Measurements from ENCODE around the gene CCT8. TPM values are rescaled to one million over a fixed set of nuclear protein-coding genes. Genes with fewer than 3 reads are reported as not detected.
"Not testable (repeated sequence)": the region's sequence is repeated elsewhere in the genome, so short reads cannot be mapped to it uniquely, and the experiment has no call there.

The CCT8 gene
- total RNA-seq, 1 donor from 2014 or later = 308 TPM

- Mint-ChIP-seq H3K36me3 (ENCODE audit: low read depth) (no peaks in the 10 kb centered on the region), H3K4me3 (no peak overlapping the region), H3K27me3 (ENCODE audit: low read depth) (peaks cover 16% of the 10 kb centered on the region), H3K27ac (ENCODE audit: unreplicated experiment) (no peak overlapping the region), H3K9me3 (no peaks in the 10 kb centered on the region), H3K4me1 (no peaks in the 10 kb centered on the region)
- no peak for TF ChIP-seq CTCF (conservative IDR thresholded peaks at IDR 0.05)
- no peak for DNase-seq (ENCODE audit: low read depth, low spot score)
Measured at GRCh38 chr21:29083306-29083705, 9.9 kb upstream of the CCT8 start.

GRCh38 chr21:29082046-29082815, 8.8 kb upstream of the CCT8 start:
- no peak for TF ChIP-seq CTCF (conservative IDR thresholded peaks at IDR 0.05)
- Mint-ChIP-seq H3K27me3 (ENCODE audit: low read depth) (peaks cover 16% of the 10 kb centered on the region), H3K4me3 (no peak overlapping the region), H3K27ac (ENCODE audit: unreplicated experiment) (no peak overlapping the region), H3K4me1 (no peaks in the 10 kb centered on the region), H3K36me3 (ENCODE audit: low read depth) (no peaks in the 10 kb centered on the region), H3K9me3 (no peaks in the 10 kb centered on the region)
- DNase-seq (ENCODE audit: low read depth, low spot score) = no peak

- no peak for TF ChIP-seq CTCF (conservative IDR thresholded peaks at IDR 0.05)
- no peak for DNase-seq (ENCODE audit: low read depth, low spot score)
- Mint-ChIP-seq H3K4me3 (no peak overlapping the region), H3K4me1 (no peaks in the 10 kb centered on the region), H3K36me3 (ENCODE audit: low read depth) (no peaks in the 10 kb centered on the region), H3K27ac (ENCODE audit: unreplicated experiment) (no peak overlapping the region), H3K27me3 (ENCODE audit: low read depth) (peaks cover 5% of the 10 kb centered on the region), H3K9me3 (no peaks in the 10 kb centered on the region)
Measured at GRCh38 chr21:29080454-29080941, 7.0 kb upstream of the CCT8 start.

GRCh38 chr21:29078869-29079767, 5.7 kb upstream of the CCT8 start:
- no peak for TF ChIP-seq CTCF (conservative IDR thresholded peaks at IDR 0.05)
- no peaks in the 10 kb centered on the region for H3K36me3 Mint-ChIP-seq (ENCODE audit: low read depth)
- no peak for DNase-seq (ENCODE audit: low read depth, low spot score)
- no peak overlapping the region for H3K27ac Mint-ChIP-seq (ENCODE audit: unreplicated experiment)
- peaks cover under 1% of the 10 kb centered on the region for H3K4me1 Mint-ChIP-seq
- no peak overlapping the region for H3K4me3 Mint-ChIP-seq
- H3K9me3 Mint-ChIP-seq = no peaks in the 10 kb centered on the region
- H3K27me3 Mint-ChIP-seq (ENCODE audit: low read depth) = no peaks in the 10 kb centered on the region

- no peaks in the 10 kb centered on the region for H3K9me3 Mint-ChIP-seq
- H3K4me1 Mint-ChIP-seq = peaks cover 15% of the 10 kb centered on the region
- H3K27ac Mint-ChIP-seq (ENCODE audit: unreplicated experiment) = no peak overlapping the region
- H3K27me3 Mint-ChIP-seq (ENCODE audit: low read depth) = no peaks in the 10 kb centered on the region
- no peaks in the 10 kb centered on the region for H3K36me3 Mint-ChIP-seq (ENCODE audit: low read depth)
- no peak overlapping the region for H3K4me3 Mint-ChIP-seq
- DNase-seq (ENCODE audit: low read depth, low spot score) = no peak
- no peak for TF ChIP-seq CTCF (conservative IDR thresholded peaks at IDR 0.05)
Measured at GRCh38 chr21:29077651-29078090, 4.2 kb upstream of the CCT8 start.

- not testable (repeated sequence) for H3K36me3 Mint-ChIP-seq (ENCODE audit: low read depth); H3K27me3 Mint-ChIP-seq (ENCODE audit: low read depth); H3K27ac Mint-ChIP-seq (ENCODE audit: unreplicated experiment); DNase-seq (ENCODE audit: low read depth, low spot score); H3K9me3 Mint-ChIP-seq
- H3K4me1 Mint-ChIP-seq = peaks cover 22% of the 10 kb centered on the region
- peak overlapping the region; percentile 43 for H3K4me3 Mint-ChIP-seq
Measured at GRCh38 chr21:29076731-29077640, 3.5 kb upstream of the CCT8 start.
